ENCODE measurements around the gene UST. TPM values are rescaled to one million over a fixed set of nuclear protein-coding genes. Genes with fewer than 3 reads are reported as not detected.
A peak's percentile ranks its signal among the peaks of the same experiment; 100 is the strongest.

Gene UST
- total and polyA plus RNA-seq, 2 experiments from 2014 or later, result 8.0 to 11.7 TPM

DNA sequence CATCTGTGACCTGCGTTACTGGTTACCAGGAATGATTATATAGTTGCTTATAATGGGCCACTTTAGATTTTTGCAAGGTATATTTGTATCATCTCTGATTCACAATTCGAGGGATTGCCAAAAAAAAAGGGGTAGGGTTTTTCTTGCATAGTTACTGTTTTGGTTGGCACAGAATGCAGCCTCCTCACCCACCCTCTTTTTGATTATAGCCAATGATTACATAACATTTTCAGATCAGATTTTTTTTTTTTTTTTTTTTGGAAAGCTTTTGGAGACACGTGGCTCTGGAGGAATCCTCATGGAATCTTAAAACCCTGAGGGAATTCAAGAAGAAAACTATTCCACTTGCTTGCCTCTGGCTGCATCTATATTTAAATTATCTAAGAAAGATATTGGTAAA is 53.7 kb downstream of the UST start:
- Histone ChIP-seq H3K4me1 (ENCODE audit: insufficient read depth) (peaks cover 6% of the 10 kb centered on the region), H3K9me2 (replicated peaks; ENCODE audit: insufficient read depth) (no peaks in the 10 kb centered on the region), H3K36me3 (replicated peaks; ENCODE audit: insufficient read depth, low read depth) (no peaks in the 10 kb centered on the region), H2AFZ (no peak overlapping the region), H3K79me2 (no peaks in the 10 kb centered on the region), H3K4me3 (no peak overlapping the region), H3K9me3 (ENCODE audit: low read depth) (no peaks in the 10 kb centered on the region), H4K20me1 (ENCODE audit: insufficient read depth, poor library complexity, severe bottlenecking) (no peaks in the 10 kb centered on the region), H3K4me2 (no peak overlapping the region), H3K27ac (no peak overlapping the region), H3K27me3 (no peaks in the 10 kb centered on the region)
- DNase-seq (ENCODE audit: low spot score), result no peak
- WGBS (ENCODE audit: low lambda C conversion rate, missing lambda C conversion rate), result 74% methylated on average over 3 of the region's 3 CpGs
- TF ChIP-seq EZH2 (IDR thresholded peaks at IDR 0.05; ENCODE audit: borderline replicate concordance) (no peak), EZH2phosphoT487 (IDR thresholded peaks at IDR 0.05; ENCODE audit: low read depth, severe bottlenecking, unreplicated experiment) (no peak)
- TF ChIP-seq, protein P1, sequence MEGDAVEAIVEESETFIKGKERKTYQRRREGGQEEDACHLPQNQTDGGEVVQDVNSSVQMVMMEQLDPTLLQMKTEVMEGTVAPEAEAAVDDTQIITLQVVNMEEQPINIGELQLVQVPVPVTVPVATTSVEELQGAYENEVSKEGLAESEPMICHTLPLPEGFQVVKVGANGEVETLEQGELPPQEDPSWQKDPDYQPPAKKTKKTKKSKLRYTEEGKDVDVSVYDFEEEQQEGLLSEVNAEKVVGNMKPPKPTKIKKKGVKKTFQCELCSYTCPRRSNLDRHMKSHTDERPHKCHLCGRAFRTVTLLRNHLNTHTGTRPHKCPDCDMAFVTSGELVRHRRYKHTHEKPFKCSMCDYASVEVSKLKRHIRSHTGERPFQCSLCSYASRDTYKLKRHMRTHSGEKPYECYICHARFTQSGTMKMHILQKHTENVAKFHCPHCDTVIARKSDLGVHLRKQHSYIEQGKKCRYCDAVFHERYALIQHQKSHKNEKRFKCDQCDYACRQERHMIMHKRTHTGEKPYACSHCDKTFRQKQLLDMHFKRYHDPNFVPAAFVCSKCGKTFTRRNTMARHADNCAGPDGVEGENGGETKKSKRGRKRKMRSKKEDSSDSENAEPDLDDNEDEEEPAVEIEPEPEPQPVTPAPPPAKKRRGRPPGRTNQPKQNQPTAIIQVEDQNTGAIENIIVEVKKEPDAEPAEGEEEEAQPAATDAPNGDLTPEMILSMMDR (IDR thresholded peaks at IDR 0.05; ENCODE audit: poor library complexity), result no peak

DNA sequence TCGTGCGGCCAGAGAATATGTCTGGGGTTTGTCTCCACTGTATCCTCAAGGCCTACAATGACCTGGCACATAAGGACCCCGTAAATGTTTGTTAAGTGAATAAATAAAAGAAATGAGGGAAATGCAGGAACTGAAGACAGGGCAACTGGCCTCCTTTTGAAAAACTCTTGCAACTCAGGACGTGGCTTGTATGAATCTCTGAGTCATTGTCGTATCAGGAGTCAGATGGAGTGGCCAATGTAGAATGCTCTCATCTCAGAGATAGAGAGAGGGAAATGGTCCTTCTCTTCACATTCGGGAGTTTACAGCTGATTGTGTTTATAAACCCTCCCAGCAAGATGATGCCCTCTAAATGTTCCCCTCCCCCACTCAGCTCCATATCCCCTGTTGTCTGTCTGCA is 57.1 kb downstream of the UST start:
- Histone ChIP-seq H4K20me1 (ENCODE audit: insufficient read depth, poor library complexity, severe bottlenecking) (no peaks in the 10 kb centered on the region), H3K4me3 (no peak overlapping the region), H3K27ac (no peak overlapping the region), H3K9me2 (replicated peaks; ENCODE audit: insufficient read depth) (no peaks in the 10 kb centered on the region), H3K4me2 (no peak overlapping the region), H3K36me3 (replicated peaks; ENCODE audit: insufficient read depth, low read depth) (no peaks in the 10 kb centered on the region), H3K79me2 (no peaks in the 10 kb centered on the region), H2AFZ (no peak overlapping the region), H3K9me3 (ENCODE audit: low read depth) (no peaks in the 10 kb centered on the region), H3K4me1 (ENCODE audit: insufficient read depth) (peaks cover 12% of the 10 kb centered on the region), H3K27me3 (no peaks in the 10 kb centered on the region)
- TF ChIP-seq EZH2phosphoT487 (IDR thresholded peaks at IDR 0.05; ENCODE audit: low read depth, severe bottlenecking, unreplicated experiment) (no peak), EZH2 (IDR thresholded peaks at IDR 0.05; ENCODE audit: borderline replicate concordance) (no peak)
- TF ChIP-seq, protein P1 (IDR thresholded peaks at IDR 0.05; ENCODE audit: poor library complexity), result no peak
- no peak for DNase-seq (ENCODE audit: low spot score)
- 70% methylated on average over 6 of the region's 6 CpGs for WGBS (ENCODE audit: low lambda C conversion rate, missing lambda C conversion rate)

DNA sequence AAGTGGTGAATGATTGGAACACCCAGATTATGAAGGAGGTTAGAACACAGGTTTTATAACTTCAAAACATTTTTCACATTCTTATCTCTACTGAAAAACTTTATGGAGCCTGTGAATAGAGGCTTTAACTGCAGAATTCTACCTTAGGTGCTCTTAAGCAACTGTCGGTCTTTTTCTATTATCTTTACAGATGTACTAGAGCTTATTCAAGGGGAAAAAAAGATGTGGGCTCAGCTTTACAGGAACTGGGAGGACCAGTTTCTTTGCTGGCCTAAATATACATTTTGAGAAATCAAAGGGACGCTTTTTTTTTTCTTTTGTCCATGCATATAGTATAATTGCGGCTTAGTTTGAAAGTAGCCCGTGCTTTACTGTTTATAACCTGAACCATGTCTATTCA is 58.9 kb downstream of the UST start:
- DNase-seq (ENCODE audit: low spot score), result peak; percentile 17
- H3K27ac ChIP-seq, result peak overlapping the region; percentile 21
- H3K9me3 ChIP-seq (ENCODE audit: low read depth), result no peaks in the 10 kb centered on the region
- H3K4me3 ChIP-seq, result no peak overlapping the region
- H3K9me2 ChIP-seq (replicated peaks; ENCODE audit: insufficient read depth), result no peaks in the 10 kb centered on the region
- no peaks in the 10 kb centered on the region for H4K20me1 ChIP-seq (ENCODE audit: insufficient read depth, poor library complexity, severe bottlenecking)
- H3K36me3 ChIP-seq (replicated peaks; ENCODE audit: insufficient read depth, low read depth), result no peaks in the 10 kb centered on the region
- H3K4me2 ChIP-seq, result peak overlapping the region; percentile 57
- WGBS (ENCODE audit: low lambda C conversion rate, missing lambda C conversion rate), result 43% methylated on average over 4 of the region's 4 CpGs
- no peaks in the 10 kb centered on the region for H3K27me3 ChIP-seq
- H3K79me2 ChIP-seq, result no peaks in the 10 kb centered on the region
- no peak for TF ChIP-seq EZH2 (IDR thresholded peaks at IDR 0.05; ENCODE audit: borderline replicate concordance)
- TF ChIP-seq, protein P1 (IDR thresholded peaks at IDR 0.05; ENCODE audit: poor library complexity), result no peak
- TF ChIP-seq EZH2phosphoT487 (IDR thresholded peaks at IDR 0.05; ENCODE audit: low read depth, severe bottlenecking, unreplicated experiment), result no peak
- no peak overlapping the region for H2AFZ ChIP-seq
- peaks cover 12% of the 10 kb centered on the region for H3K4me1 ChIP-seq (ENCODE audit: insufficient read depth)

DNA sequence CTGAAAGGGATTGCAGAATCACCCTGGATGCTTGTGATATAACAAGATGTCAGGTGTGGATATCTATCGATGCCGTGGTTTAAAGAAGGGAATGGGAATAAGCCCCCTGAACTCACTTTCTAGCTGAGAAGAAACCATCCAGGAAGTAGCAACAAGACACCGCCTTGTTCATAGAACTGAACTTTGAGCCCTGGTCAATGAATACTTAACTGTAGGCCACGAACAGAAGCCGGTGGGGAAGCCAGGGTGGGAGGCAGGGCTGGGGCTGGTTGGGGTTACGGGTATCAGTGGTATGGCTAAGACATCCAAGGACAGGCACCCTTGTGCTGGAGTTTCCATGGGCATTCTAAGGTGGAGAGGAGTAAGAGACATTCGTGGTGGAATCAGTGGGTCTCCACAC is 61.0 kb downstream of the UST start:
- no peaks in the 10 kb centered on the region for H4K20me1 ChIP-seq (ENCODE audit: insufficient read depth, poor library complexity, severe bottlenecking)
- H3K79me2 ChIP-seq, result no peaks in the 10 kb centered on the region
- H3K4me3 ChIP-seq, result no peak overlapping the region
- H3K36me3 ChIP-seq (replicated peaks; ENCODE audit: insufficient read depth, low read depth), result no peaks in the 10 kb centered on the region
- H3K4me2 ChIP-seq, result no peak overlapping the region
- H3K27me3 ChIP-seq, result no peaks in the 10 kb centered on the region
- peaks cover 12% of the 10 kb centered on the region for H3K4me1 ChIP-seq (ENCODE audit: insufficient read depth)
- H3K27ac ChIP-seq, result no peak overlapping the region
- no peak for DNase-seq (ENCODE audit: low spot score)
- no peak overlapping the region for H2AFZ ChIP-seq
- TF ChIP-seq EZH2 (IDR thresholded peaks at IDR 0.05; ENCODE audit: borderline replicate concordance), result no peak
- no peak for TF ChIP-seq EZH2phosphoT487 (IDR thresholded peaks at IDR 0.05; ENCODE audit: low read depth, severe bottlenecking, unreplicated experiment)
- TF ChIP-seq, protein P1 (IDR thresholded peaks at IDR 0.05; ENCODE audit: poor library complexity), result no peak
- no peaks in the 10 kb centered on the region for H3K9me2 ChIP-seq (replicated peaks; ENCODE audit: insufficient read depth)
- H3K9me3 ChIP-seq (ENCODE audit: low read depth), result no peaks in the 10 kb centered on the region
- WGBS (ENCODE audit: low lambda C conversion rate, missing lambda C conversion rate), result 89% methylated on average over 7 of the region's 7 CpGs
